ACHN (cell line): ENCODE results near the gene RAD52.

ENCODE experiments used
- DNase-seq: peaks from one replicate; pipeline ENCODE4 v3.0.0-alpha.2; 2015
- in situ Hi-C: cut with HindIII; loops from 2 replicates; pipeline ENCODE4 v1.10.0; 2017; ENCODE audit warnings: low sequenced_read_pairs, low pct_ligation_motif_present, low pct_unique_long_range_greater_than_20kb

The RAD52 gene

GRCh38 chr12:926641-927040 is 22.9 kb downstream of the RAD52 start:
- DNase-seq, result no peak
- in situ Hi-C loops, result no loop called here

- DNase-seq, result no peak
- in situ Hi-C loops, result no loop called here
Measured at GRCh38 chr12:922285-922684, 27.2 kb downstream of the RAD52 start.

- in situ Hi-C loops, result no loop called here
- no peak for DNase-seq
Measured at GRCh38 chr12:920676-921075, 28.8 kb downstream of the RAD52 start.

- no peak for DNase-seq
- in situ Hi-C loops, result no loop called here
Measured at GRCh38 chr12:916712-917445, 32.6 kb downstream of the RAD52 start.

GRCh38 chr12:916240-916639 is 33.3 kb downstream of the RAD52 start:
- DNase-seq, result no peak
- in situ Hi-C loops, result no loop called here

GRCh38 chr12:915090-915489 is 34.4 kb downstream of the RAD52 start:
- DNase-seq, result no peak
- in situ Hi-C loops, result no loop called here

- in situ Hi-C loops, result no loop called here
- DNase-seq, result peak; percentile 99
Measured at GRCh38 chr12:913919-914698, 35.4 kb downstream of the RAD52 start.

- DNase-seq, result no peak
Measured at GRCh38 chr12:912466-913235, 36.8 kb downstream of the RAD52 start.

GRCh38 chr12:911191-911826 is 38.2 kb downstream of the RAD52 start:
- DNase-seq, result no peak
- in situ Hi-C loops, result no loop called here

More at GRCh38 chr12:912466-913235, 36.8 kb downstream of the RAD52 start:
- in situ Hi-C loops, result no loop called here

- in situ Hi-C loops, result no loop called here
- DNase-seq, result no peak
Measured at GRCh38 chr12:910416-910815, 39.1 kb downstream of the RAD52 start.

GRCh38 chr12:909861-910260 is 39.6 kb downstream of the RAD52 start:
- no peak for DNase-seq
- in situ Hi-C loops, result no loop called here

- in situ Hi-C loops, result no loop called here
- no peak for DNase-seq
Measured at GRCh38 chr12:907413-908185, 41.9 kb downstream of the RAD52 start.

GRCh38 chr12:906062-906585 is 43.4 kb downstream of the RAD52 start:
- in situ Hi-C loops, result no loop called here
- DNase-seq, result no peak

GRCh38 chr12:905261-906031 is 44.0 kb downstream of the RAD52 start:
- no peak for DNase-seq
- in situ Hi-C loops, result no loop called here

GRCh38 chr12:904010-904414 is 45.5 kb downstream of the RAD52 start:
- DNase-seq, result no peak

GRCh38 chr12:903055-903454 is 46.4 kb downstream of the RAD52 start:
- in situ Hi-C loops, result no loop called here
- DNase-seq, result no peak

More at GRCh38 chr12:904010-904414, 45.5 kb downstream of the RAD52 start:
- in situ Hi-C loops, result no loop called here

GRCh38 chr12:902581-902980 is 46.9 kb downstream of the RAD52 start:
- in situ Hi-C loops, result no loop called here

More at GRCh38 chr12:902581-902980, 46.9 kb downstream of the RAD52 start:
- no peak for DNase-seq
